ENCODE data around the gene GMPPA. TPM values are rescaled to one million over a fixed set of nuclear protein-coding genes. Genes with fewer than 3 reads are reported as not detected.

The GMPPA gene
- polyA plus RNA-seq, 1 donor (not counting 4 experiments of a cell fraction or from before 2014, with no cell fraction given), result 50.6 TPM

DNA sequence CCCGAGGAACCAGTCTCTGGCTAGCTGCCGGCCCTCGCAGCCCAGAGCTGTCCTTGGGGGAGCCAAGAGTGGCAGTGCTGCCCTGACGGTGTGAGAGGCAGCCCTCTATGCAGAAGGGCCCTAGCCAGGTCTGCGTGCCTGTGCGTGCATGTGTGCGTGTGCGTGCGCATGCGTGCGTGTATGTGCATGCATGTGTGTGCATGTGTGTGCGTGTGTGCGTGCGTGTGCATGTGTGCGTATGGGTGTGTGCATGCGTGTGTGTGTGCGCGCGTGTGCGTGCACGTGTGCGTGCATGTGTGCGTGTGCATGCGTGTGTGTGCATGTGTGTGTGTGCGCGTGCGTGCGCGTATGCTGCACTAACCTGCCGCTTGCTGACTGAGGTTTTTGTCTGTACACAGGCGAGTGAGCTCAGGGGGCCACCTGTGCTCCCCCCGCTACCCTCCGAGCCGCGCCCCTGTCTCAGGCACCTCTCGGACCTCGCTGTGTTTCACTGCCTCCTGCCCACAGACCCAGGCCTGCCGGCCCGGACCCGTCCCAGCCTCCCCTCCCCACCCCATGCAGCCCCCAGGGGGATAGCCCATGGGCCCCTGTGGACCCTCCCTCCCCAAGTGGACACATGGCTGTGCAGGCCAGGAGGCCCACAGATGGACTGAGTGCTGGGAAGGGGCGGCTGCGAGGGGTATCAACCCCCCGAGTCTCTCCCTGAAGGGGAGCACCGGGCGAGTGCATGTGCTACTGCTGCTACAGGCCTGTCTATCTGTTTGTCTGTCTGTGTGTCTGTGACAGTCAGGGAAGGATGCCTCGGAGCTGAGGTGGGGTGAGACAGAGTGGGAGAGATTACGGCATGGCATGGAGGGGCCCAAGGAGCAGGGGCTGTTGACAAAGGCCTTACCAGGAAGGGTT is 32.8 kb upstream of the GMPPA start:
- no peak overlapping the region for H3K27ac ChIP-seq (ENCODE audit: control insufficient read depth, insufficient read depth, low read length)
- H3K4me2 ChIP-seq (ENCODE audit: control insufficient read depth, extremely low read depth, insufficient read depth, low read depth, low read length), result no peak overlapping the region
- peaks cover 5% of the 10 kb centered on the region for H3K9me1 ChIP-seq (ENCODE audit: control insufficient read depth, extremely low read depth, insufficient read depth, low read length)
- no peak overlapping the region for H3K4me3 ChIP-seq (ENCODE audit: control insufficient read depth in 2 of 3, extremely low read depth in 1 of 3, insufficient read depth in 2 of 3, low read depth in 1 of 3, low read length in 3 of 3)
- H3K4me1 ChIP-seq (ENCODE audit: control insufficient read depth, extremely low read depth, insufficient read depth, low read length), result peaks cover 21% of the 10 kb centered on the region
- DNase-seq (ENCODE audit: low read depth, low spot score) (no peak), FAIRE-seq (no peak)
- no peaks in the 10 kb centered on the region for H3K27me3 ChIP-seq (ENCODE audit: control insufficient read depth, extremely low read depth, insufficient read depth, low read length)
- H4K20me1 ChIP-seq (ENCODE audit: control insufficient read depth, extremely low read depth, insufficient read depth, low read length), result no peaks in the 10 kb centered on the region
- H3K79me2 ChIP-seq (ENCODE audit: control insufficient read depth, insufficient read depth, low read length), result no peaks in the 10 kb centered on the region
- H3K9ac ChIP-seq (ENCODE audit: control insufficient read depth, extremely low read depth, insufficient read depth, low read length), result no peak overlapping the region
- H2AFZ ChIP-seq (ENCODE audit: control insufficient read depth, low read length), result no peak overlapping the region
- TF ChIP-seq EZH2 (IDR thresholded peaks at IDR 0.05; ENCODE audit: low read length), result no peak
- TF ChIP-seq, protein P1, sequence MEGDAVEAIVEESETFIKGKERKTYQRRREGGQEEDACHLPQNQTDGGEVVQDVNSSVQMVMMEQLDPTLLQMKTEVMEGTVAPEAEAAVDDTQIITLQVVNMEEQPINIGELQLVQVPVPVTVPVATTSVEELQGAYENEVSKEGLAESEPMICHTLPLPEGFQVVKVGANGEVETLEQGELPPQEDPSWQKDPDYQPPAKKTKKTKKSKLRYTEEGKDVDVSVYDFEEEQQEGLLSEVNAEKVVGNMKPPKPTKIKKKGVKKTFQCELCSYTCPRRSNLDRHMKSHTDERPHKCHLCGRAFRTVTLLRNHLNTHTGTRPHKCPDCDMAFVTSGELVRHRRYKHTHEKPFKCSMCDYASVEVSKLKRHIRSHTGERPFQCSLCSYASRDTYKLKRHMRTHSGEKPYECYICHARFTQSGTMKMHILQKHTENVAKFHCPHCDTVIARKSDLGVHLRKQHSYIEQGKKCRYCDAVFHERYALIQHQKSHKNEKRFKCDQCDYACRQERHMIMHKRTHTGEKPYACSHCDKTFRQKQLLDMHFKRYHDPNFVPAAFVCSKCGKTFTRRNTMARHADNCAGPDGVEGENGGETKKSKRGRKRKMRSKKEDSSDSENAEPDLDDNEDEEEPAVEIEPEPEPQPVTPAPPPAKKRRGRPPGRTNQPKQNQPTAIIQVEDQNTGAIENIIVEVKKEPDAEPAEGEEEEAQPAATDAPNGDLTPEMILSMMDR (optimal IDR thresholded peaks at IDR 0.05 in 1 of 3, IDR thresholded peaks at IDR 0.05 in 1 of 3, conservative IDR thresholded peaks at IDR 0.05 in 1 of 3; ENCODE audit: extremely low read depth in 1 of 3, insufficient read depth in 2 of 3, low read length in 3 of 3), result no peak
- dilution Hi-C loops (cut with MboI; ENCODE audit: extremely low pct_ligation_motif_present, low sequenced_read_pairs), result no loop called here
- no peaks in the 10 kb centered on the region for H3K9me3 ChIP-seq (ENCODE audit: control insufficient read depth, low read depth, low read length)
- peaks cover 8 to 19% of the 10 kb centered on the region in 2 experiments for H3K36me3 ChIP-seq (ENCODE audit: control insufficient read depth in 2 of 2, extremely low read depth in 1 of 2, insufficient read depth in 2 of 2, low read length in 2 of 2)

DNA sequence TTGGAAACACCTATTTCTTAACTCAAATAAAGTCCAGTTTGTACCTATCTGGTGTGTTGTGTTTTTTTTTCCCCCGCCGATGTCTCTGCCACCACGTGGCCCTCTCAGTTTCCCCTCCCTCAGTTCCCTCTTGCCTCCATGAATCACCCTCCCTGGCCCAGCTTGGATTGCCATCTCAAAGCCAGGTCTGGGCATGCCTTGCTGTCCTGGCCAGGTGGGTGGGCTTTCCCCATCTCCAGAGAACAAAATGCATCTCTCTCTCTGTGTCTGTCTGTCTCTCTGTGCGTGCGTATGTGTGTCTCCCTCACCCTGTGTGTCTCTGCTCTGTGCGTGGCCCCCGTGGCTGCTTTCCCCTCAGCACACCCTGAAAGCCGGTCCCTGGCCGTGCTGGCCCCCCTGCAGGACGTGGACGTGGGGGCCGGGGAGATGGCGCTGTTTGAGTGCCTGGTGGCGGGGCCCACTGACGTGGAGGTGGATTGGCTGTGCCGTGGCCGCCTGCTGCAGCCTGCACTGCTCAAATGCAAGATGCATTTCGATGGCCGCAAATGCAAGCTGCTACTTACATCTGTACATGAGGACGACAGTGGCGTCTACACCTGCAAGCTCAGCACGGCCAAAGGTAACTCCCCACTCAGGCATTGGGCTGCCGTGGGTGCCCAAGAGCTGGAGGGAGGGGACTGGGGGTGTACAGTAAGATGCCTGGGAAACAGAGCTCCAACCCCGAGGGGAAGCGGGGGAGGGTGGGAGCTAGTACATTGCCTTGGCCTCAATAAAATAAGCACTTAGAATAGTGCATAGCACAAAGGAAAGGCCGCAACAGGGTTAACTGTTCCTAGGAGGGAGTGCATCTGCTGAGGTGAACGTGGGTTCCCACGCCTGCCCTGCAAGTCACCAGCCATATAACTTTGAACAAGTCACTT is 31.6 kb upstream of the GMPPA start:
- Histone ChIP-seq H3K4me1 (ENCODE audit: control insufficient read depth, extremely low read depth, insufficient read depth, low read length) (peaks cover 13% of the 10 kb centered on the region), H3K36me3 (ENCODE audit: control insufficient read depth in 2 of 2, extremely low read depth in 1 of 2, insufficient read depth in 2 of 2, low read length in 2 of 2) (peaks cover 8 to 21% of the 10 kb centered on the region in 2 experiments), H4K20me1 (ENCODE audit: control insufficient read depth, extremely low read depth, insufficient read depth, low read length) (no peaks in the 10 kb centered on the region), H3K27ac (ENCODE audit: control insufficient read depth, insufficient read depth, low read length) (no peak overlapping the region), H2AFZ (ENCODE audit: control insufficient read depth, low read length) (no peak overlapping the region), H3K9me1 (ENCODE audit: control insufficient read depth, extremely low read depth, insufficient read depth, low read length) (no peaks in the 10 kb centered on the region), H3K4me3 (ENCODE audit: control insufficient read depth in 2 of 3, extremely low read depth in 1 of 3, insufficient read depth in 2 of 3, low read depth in 1 of 3, low read length in 3 of 3) (no peak overlapping the region), H3K4me2 (ENCODE audit: control insufficient read depth, extremely low read depth, insufficient read depth, low read depth, low read length) (no peak overlapping the region), H3K9ac (ENCODE audit: control insufficient read depth, extremely low read depth, insufficient read depth, low read length) (no peak overlapping the region), H3K9me3 (ENCODE audit: control insufficient read depth, low read depth, low read length) (no peaks in the 10 kb centered on the region), H3K79me2 (ENCODE audit: control insufficient read depth, insufficient read depth, low read length) (no peaks in the 10 kb centered on the region), H3K27me3 (ENCODE audit: control insufficient read depth, extremely low read depth, insufficient read depth, low read length) (no peaks in the 10 kb centered on the region)
- FAIRE-seq (no peak), DNase-seq (ENCODE audit: low read depth, low spot score) (no peak)
- dilution Hi-C loops (cut with MboI; ENCODE audit: extremely low pct_ligation_motif_present, low sequenced_read_pairs), result no loop called here
- no peak for TF ChIP-seq EZH2 (IDR thresholded peaks at IDR 0.05; ENCODE audit: low read length)
- TF ChIP-seq, protein P1 (optimal IDR thresholded peaks at IDR 0.05 in 1 of 3, IDR thresholded peaks at IDR 0.05 in 1 of 3, conservative IDR thresholded peaks at IDR 0.05 in 1 of 3; ENCODE audit: extremely low read depth in 1 of 3, insufficient read depth in 2 of 3, low read length in 3 of 3), result no peak
